ENCODE data around the gene GGTA1. TPM values are rescaled to one million over a fixed set of nuclear protein-coding genes. Genes with fewer than 3 reads are reported as not detected.

Gene GGTA1
- total and polyA plus RNA-seq, 2 of the 8 experiments (the other 6 are each of a cell fraction or from before 2014, with no cell fraction given): not detected

DNA sequence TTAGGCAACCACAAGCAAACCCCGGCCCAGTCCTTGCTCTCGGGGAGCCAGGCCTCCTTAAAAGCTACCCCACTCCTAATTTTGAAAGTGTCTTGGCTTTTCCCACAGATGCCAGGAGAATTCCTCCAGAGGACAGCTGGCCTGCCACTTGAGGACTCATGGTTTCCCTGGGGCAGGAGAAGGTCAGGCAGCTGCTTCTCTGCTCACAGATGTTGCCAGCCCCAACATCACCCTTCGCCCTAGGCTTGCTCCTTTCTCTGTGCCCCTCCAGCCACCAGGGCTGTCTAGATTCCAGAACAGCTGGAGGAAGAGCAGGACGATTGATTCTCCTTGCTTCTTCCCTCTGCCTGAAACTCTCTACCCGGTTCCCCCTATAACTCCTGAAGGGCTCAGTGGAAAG lies 8.5 kb downstream of the GGTA1 start:
- Histone ChIP-seq H2AK5ac (ENCODE audit: low read depth, low read length) (no peak overlapping the region), H3K4ac (replicated peaks; ENCODE audit: insufficient read length, low read depth, low read length) (no peak overlapping the region), H3K4me2 (ENCODE audit: insufficient read depth in 1 of 2, low read depth in 2 of 2, low read length in 2 of 2) (no peak overlapping the region), H3K79me1 (ENCODE audit: low read depth, low read length) (no peaks in the 10 kb centered on the region), H3K9me3 (ENCODE audit: insufficient read depth in 2 of 2, low read depth in 1 of 2, low read length in 1 of 2) (no peaks in the 10 kb centered on the region; a peak in 1 of 4 replicates), H4K20me1 (replicated peaks in 1 of 2; ENCODE audit: control insufficient read depth in 1 of 2, insufficient read depth in 2 of 2, low read length in 2 of 2) (no peaks in the 10 kb centered on the region), H2BK5ac (ENCODE audit: low read depth, low read length) (no peak overlapping the region), H4K5ac (ENCODE audit: insufficient read length, low read depth, low read length) (no peak overlapping the region), H3K27ac (ENCODE audit: low read depth, low read length) (no peak overlapping the region), H4K8ac (ENCODE audit: extremely low read depth, insufficient read depth, low read length) (no peak overlapping the region), H2BK20ac (ENCODE audit: low read length) (no peak overlapping the region), H3K23ac (ENCODE audit: insufficient read length) (no peak overlapping the region), H3K56ac (replicated peaks; ENCODE audit: insufficient read length, low read depth, low read length) (no peak overlapping the region), H2BK12ac (ENCODE audit: low read depth, low read length) (no peak overlapping the region), H2BK120ac (replicated peaks; ENCODE audit: low read depth, low read length) (no peak overlapping the region), H3K4me1 (replicated peaks in 1 of 4; ENCODE audit: control insufficient read depth in 3 of 4, insufficient read depth in 4 of 4, low read length in 3 of 4) (no peaks in the 10 kb centered on the region), H4K91ac (replicated peaks; ENCODE audit: insufficient read length, low read length) (no peak overlapping the region), H3K36me3 (ENCODE audit: control insufficient read depth in 2 of 4, insufficient read depth in 4 of 4, low read length in 3 of 4) (no peaks in the 10 kb centered on the region), H3K27me3 (replicated peaks in 1 of 4; ENCODE audit: control insufficient read depth in 3 of 4, extremely low read depth in 1 of 4, insufficient read depth in 3 of 4, low read length in 3 of 4) (no peaks in the 10 kb centered on the region), H2BK15ac (ENCODE audit: low read length) (no peak overlapping the region), H3K23me2 (ENCODE audit: low read depth, low read length) (no peaks in the 10 kb centered on the region), H3K18ac (ENCODE audit: extremely low read depth, low read length) (no peak overlapping the region), H3K14ac (ENCODE audit: insufficient read length) (no peak overlapping the region), H3K4me3 (ENCODE audit: extremely low read depth in 1 of 4, insufficient read depth in 2 of 4, low read depth in 3 of 4, low read length in 4 of 4) (no peak overlapping the region), H3K9ac (replicated peaks in 1 of 4; ENCODE audit: extremely low read depth in 1 of 4, low read depth in 3 of 4, low read length in 3 of 4) (no peak overlapping the region), H2AFZ (ENCODE audit: low read length) (no peak overlapping the region), H3K79me2 (ENCODE audit: control insufficient read depth in 1 of 2, insufficient read depth in 2 of 2, low read length in 2 of 2) (no peaks in the 10 kb centered on the region)
- ChIA-PET CTCF (ENCODE audit: partially characterized antibody) (interaction anchor here (0.9 to 5.7 kb wide), 6 partner anchors 8 to 171 kb away, joined by 3 to 38 read pairs (median 6); partner anchors contain the start of gene GGTA1), POLR2A (ENCODE audit: partially characterized antibody) (no interaction called here)
- FAIRE-seq (no peak), DNase-seq (ENCODE audit: low read depth in 1 of 2, low spot score in 2 of 2) (no peak)
- 81% methylated on average over 5 of the region's 5 CpGs; no CpG with 5 or more reads in 1 of the 2 experiments for WGBS, 2 experiments (ENCODE audit: extremely low coverage in 1 of 2, insufficient coverage in 1 of 2, insufficient read length in 1 of 2, insufficient replicate concordance in 2 of 2, low coverage in 1 of 2, low lambda C conversion rate in 2 of 2, missing lambda C conversion rate in 1 of 2)
- no peak for TF ChIP-seq ASH2L (IDR thresholded peaks at IDR 0.05; ENCODE audit: low read length)
- no peak for TF ChIP-seq CEBPB (IDR thresholded peaks at IDR 0.05; ENCODE audit: low read depth, low read length)
- TF ChIP-seq RAD21 (IDR thresholded peaks at IDR 0.05 in 1 of 2, conservative IDR thresholded peaks at IDR 0.05 in 1 of 2; ENCODE audit: low read depth in 2 of 2, low read length in 2 of 2): no peak
- no peak for TF ChIP-seq HDAC2 (IDR thresholded peaks at IDR 0.05; ENCODE audit: borderline replicate concordance in 1 of 2, low read depth in 2 of 2, low read length in 2 of 2)
- no peak for TF ChIP-seq GTF2F1 (IDR thresholded peaks at IDR 0.05; ENCODE audit: borderline replicate concordance, low read depth, low read length)
- no peak for TF ChIP-seq EGR1 (IDR thresholded peaks at IDR 0.05; ENCODE audit: borderline replicate concordance, low read depth, low read length)
- no peak for TF ChIP-seq SIX5 (IDR thresholded peaks at IDR 0.05; ENCODE audit: low read depth, low read length)
- TF ChIP-seq, protein P1, sequence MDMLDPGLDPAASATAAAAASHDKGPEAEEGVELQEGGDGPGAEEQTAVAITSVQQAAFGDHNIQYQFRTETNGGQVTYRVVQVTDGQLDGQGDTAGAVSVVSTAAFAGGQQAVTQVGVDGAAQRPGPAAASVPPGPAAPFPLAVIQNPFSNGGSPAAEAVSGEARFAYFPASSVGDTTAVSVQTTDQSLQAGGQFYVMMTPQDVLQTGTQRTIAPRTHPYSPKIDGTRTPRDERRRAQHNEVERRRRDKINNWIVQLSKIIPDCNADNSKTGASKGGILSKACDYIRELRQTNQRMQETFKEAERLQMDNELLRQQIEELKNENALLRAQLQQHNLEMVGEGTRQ (IDR thresholded peaks at IDR 0.05; ENCODE audit: low read length): no peak
- no peak for TF ChIP-seq YY1 (IDR thresholded peaks at IDR 0.05; ENCODE audit: low read depth, low read length)

Data from H1 (cell line).